MCF 10A (cell line): ENCODE results near the gene CPZ. TPM values are rescaled to one million over a fixed set of nuclear protein-coding genes. Genes with fewer than 3 reads are reported as not detected.

Experiments used
- BruUV-seq: library from RNA; stranded (reverse); fragments of 400-500 nt; replicated peaks from 2 replicates; lab custom pipeline; 2021; lab: Mats Ljungman, UMichigan
- CTCF ChIA-PET: fragments of 300-600 bp; sonication (Branson Sonifier 250); formaldehyde crosslinking; extraction: SDS; loops from one replicate; lab custom pipeline; 2021; ENCODE audit warnings: antibody characterized with exemption, inconsistent platforms; lab: Yijun Ruan, JAX
- POLR2A ChIA-PET: fragments of 300-600, 350-650 bp; sonication (Branson Sonifier 250); formaldehyde crosslinking; extraction: SDS; loops from one replicate; lab custom pipeline; 2020; ENCODE audit warnings: antibody characterized with exemption, inconsistent platforms; lab: Yijun Ruan, JAX
- DNase-seq: peaks from one replicate; pipeline ENCODE4 v3.0.0-alpha.2; 2018; ENCODE audit not compliant: unreplicated experiment
- H3K27ac Mint-ChIP-seq: one replicate; pipeline ENCODE4 v1.8.0; 2022; ENCODE audit warnings: mild to moderate bottlenecking, low read depth, mixed read lengths; ENCODE audit not compliant: unreplicated experiment
- H3K27me3 Mint-ChIP-seq: one replicate; pipeline ENCODE4 v1.8.0; 2022; ENCODE audit warnings: mixed read lengths; ENCODE audit not compliant: insufficient read depth, unreplicated experiment
- H3K36me3 Mint-ChIP-seq: one replicate; pipeline ENCODE4 v1.8.0; 2022; ENCODE audit warnings: mild to moderate bottlenecking, moderate library complexity, mixed read lengths; ENCODE audit not compliant: insufficient read depth, unreplicated experiment
- H3K4me1 Mint-ChIP-seq: one replicate; pipeline ENCODE4 v1.8.0; 2022; ENCODE audit warnings: mixed read lengths; ENCODE audit not compliant: insufficient read depth, unreplicated experiment
- H3K4me3 Mint-ChIP-seq: one replicate; pipeline ENCODE4 v1.8.0; 2022; ENCODE audit warnings: mild to moderate bottlenecking, moderate library complexity, mixed read lengths; ENCODE audit not compliant: unreplicated experiment
- H3K9me3 Mint-ChIP-seq: one replicate; pipeline ENCODE4 v1.8.0; 2022; ENCODE audit warnings: mixed read lengths; ENCODE audit not compliant: unreplicated experiment
- CTCF ChIP-seq: fragments of 200-600 bp; IDR thresholded peaks from one replicate; pipeline ENCODE4 v1.8.0; 2022; ENCODE audit warnings: antibody characterized with exemption, mild to moderate bottlenecking; ENCODE audit not compliant: unreplicated experiment
- intact Hi-C: fragments of 100-400 bp; cut with micrococcal nuclease; formaldehyde crosslinking; loops from 2 replicates; pipeline ENCODE4 v1.14.1; 2022
- total RNA-seq: library from RNA; stranded (reverse); gene quantifications from 2 replicates; pipeline ENCODE4 v1.2.3, GENCODE V29; 2022

Gene CPZ
- total RNA-seq, 1 experiment from 2014 or later: not detected

- DNase-seq: no peak
- no peak overlapping the region for H3K4me3 Mint-ChIP-seq
- H3K9me3 Mint-ChIP-seq: no peaks in the 10 kb centered on the region
- no peak overlapping the region for H3K27ac Mint-ChIP-seq
- no peak for TF ChIP-seq CTCF
- no TSS peak for BruUV-seq
- POLR2A ChIA-PET: no interaction called here
- no peaks in the 10 kb centered on the region for H3K36me3 Mint-ChIP-seq
- intact Hi-C loops: no loop called here
- CTCF ChIA-PET: interaction anchor here (0.5 kb wide), 1 partner anchor 201 kb away, joined by 6 read pairs; no protein-coding TSS in a partner anchor
- H3K4me1 Mint-ChIP-seq: no peaks in the 10 kb centered on the region
- H3K27me3 Mint-ChIP-seq: peaks cover 2% of the 10 kb centered on the region
Measured at GRCh38 chr4:8645753-8646124, 53.2 kb downstream of the CPZ start.

GRCh38 chr4:8646296-8647093 lies 53.9 kb downstream of the CPZ start:
- no peak for TF ChIP-seq CTCF
- no TSS peak for BruUV-seq
- no peaks in the 10 kb centered on the region for H3K27me3 Mint-ChIP-seq
- no peaks in the 10 kb centered on the region for H3K4me1 Mint-ChIP-seq
- intact Hi-C loops: no loop called here
- no peak for DNase-seq
- no peaks in the 10 kb centered on the region for H3K9me3 Mint-ChIP-seq
- no peak overlapping the region for H3K27ac Mint-ChIP-seq
- no peak overlapping the region for H3K4me3 Mint-ChIP-seq
- POLR2A ChIA-PET: no interaction called here
- H3K36me3 Mint-ChIP-seq: no peaks in the 10 kb centered on the region
- CTCF ChIA-PET: no interaction called here

GRCh38 chr4:8647094-8647570 lies 54.6 kb downstream of the CPZ start:
- Mint-ChIP-seq H3K27ac (no peak overlapping the region), H3K36me3 (no peaks in the 10 kb centered on the region), H3K4me3 (no peak overlapping the region), H3K9me3 (no peaks in the 10 kb centered on the region), H3K27me3 (no peaks in the 10 kb centered on the region), H3K4me1 (no peaks in the 10 kb centered on the region)
- no peak for DNase-seq
- TF ChIP-seq CTCF: no peak
- ChIA-PET CTCF (no interaction called here), POLR2A (no interaction called here)
- no TSS peak for BruUV-seq
- intact Hi-C loops: no loop called here

GRCh38 chr4:8647626-8648025 lies 55.1 kb downstream of the CPZ start:
- intact Hi-C loops: no loop called here
- no peak for TF ChIP-seq CTCF
- CTCF ChIA-PET: no interaction called here
- Mint-ChIP-seq H3K36me3 (no peaks in the 10 kb centered on the region), H3K27me3 (no peaks in the 10 kb centered on the region), H3K4me1 (no peaks in the 10 kb centered on the region), H3K9me3 (no peaks in the 10 kb centered on the region), H3K27ac (no peak overlapping the region), H3K4me3 (no peak overlapping the region)
- BruUV-seq: no TSS peak
- no peak for DNase-seq
- POLR2A ChIA-PET: no interaction called here
